ENCODE results near the gene SOCS7.

SOCS7 gene

GRCh38 chr17:38361694-38362465 is 10.2 kb downstream of the SOCS7 start:
- no peak for DNase-seq (ENCODE audit: low read depth, low spot score)
- H3K4me3 ChIP-seq (ENCODE audit: low read depth, low read length): no peak overlapping the region
- in situ Hi-C loops (cut with HindIII; ENCODE audit: low sequenced_read_pairs): no loop called here
- TF ChIP-seq, protein P1, sequence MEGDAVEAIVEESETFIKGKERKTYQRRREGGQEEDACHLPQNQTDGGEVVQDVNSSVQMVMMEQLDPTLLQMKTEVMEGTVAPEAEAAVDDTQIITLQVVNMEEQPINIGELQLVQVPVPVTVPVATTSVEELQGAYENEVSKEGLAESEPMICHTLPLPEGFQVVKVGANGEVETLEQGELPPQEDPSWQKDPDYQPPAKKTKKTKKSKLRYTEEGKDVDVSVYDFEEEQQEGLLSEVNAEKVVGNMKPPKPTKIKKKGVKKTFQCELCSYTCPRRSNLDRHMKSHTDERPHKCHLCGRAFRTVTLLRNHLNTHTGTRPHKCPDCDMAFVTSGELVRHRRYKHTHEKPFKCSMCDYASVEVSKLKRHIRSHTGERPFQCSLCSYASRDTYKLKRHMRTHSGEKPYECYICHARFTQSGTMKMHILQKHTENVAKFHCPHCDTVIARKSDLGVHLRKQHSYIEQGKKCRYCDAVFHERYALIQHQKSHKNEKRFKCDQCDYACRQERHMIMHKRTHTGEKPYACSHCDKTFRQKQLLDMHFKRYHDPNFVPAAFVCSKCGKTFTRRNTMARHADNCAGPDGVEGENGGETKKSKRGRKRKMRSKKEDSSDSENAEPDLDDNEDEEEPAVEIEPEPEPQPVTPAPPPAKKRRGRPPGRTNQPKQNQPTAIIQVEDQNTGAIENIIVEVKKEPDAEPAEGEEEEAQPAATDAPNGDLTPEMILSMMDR (IDR thresholded peaks at IDR 0.05; ENCODE audit: low read depth, low read length): no peak

DNA sequence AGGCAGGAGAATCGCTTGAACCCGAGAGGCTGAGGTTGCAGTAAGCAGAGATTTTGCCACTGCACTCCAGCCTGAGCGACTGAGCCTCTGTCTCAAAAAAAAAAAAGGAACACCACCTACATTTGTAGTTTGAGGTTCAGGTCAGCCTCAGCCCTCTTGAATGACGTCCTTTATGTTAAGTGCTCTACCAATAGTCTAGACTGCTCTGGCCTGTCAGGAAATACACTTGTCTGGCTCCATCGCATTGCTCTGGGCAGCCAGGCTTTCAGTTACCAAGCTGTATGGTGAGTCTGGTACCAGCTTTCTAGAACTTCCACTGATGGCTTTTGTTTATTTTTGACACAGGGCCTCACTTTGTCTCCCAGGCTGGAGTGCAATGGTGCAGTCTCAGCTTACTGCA is 11.4 kb downstream of the SOCS7 start:
- no peak overlapping the region for H3K4me3 ChIP-seq (ENCODE audit: low read depth, low read length)
- no peak for DNase-seq (ENCODE audit: low read depth, low spot score)
- TF ChIP-seq, protein P1 (IDR thresholded peaks at IDR 0.05; ENCODE audit: low read depth, low read length): no peak
- in situ Hi-C loops (cut with HindIII; ENCODE audit: low sequenced_read_pairs): no loop called here

DNA sequence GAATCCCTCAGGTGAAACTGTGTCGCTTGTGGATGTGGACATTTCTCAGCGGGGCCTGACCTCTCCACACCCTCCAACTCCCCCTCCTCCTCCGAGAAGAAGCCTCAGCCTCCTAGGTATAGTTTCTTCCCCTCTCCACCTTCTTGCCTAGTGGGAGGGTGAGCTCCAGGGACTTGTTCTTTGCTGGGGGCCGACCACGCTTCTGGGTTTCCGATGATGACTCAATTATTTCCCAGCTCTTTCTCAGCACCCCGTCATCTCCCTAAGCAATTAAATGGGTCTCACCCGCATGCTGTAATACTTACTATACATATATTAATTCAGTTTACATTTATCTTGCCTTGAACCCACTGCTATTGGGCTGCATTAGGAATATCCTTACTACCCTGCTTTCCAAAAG is 13.1 kb downstream of the SOCS7 start:
- TF ChIP-seq, protein P1 (IDR thresholded peaks at IDR 0.05; ENCODE audit: low read depth, low read length): no peak
- no peak for DNase-seq (ENCODE audit: low read depth, low spot score)
- H3K4me3 ChIP-seq (ENCODE audit: low read depth, low read length): no peak overlapping the region
- in situ Hi-C loops (cut with HindIII; ENCODE audit: low sequenced_read_pairs): no loop called here

- DNase-seq (ENCODE audit: low read depth, low spot score): no peak
- TF ChIP-seq, protein P1 (IDR thresholded peaks at IDR 0.05; ENCODE audit: low read depth, low read length): no peak
- in situ Hi-C loops (cut with HindIII; ENCODE audit: low sequenced_read_pairs): no loop called here
- H3K4me3 ChIP-seq (ENCODE audit: low read depth, low read length): no peak overlapping the region
Observed at GRCh38 chr17:38369124-38369886, 17.7 kb downstream of the SOCS7 start.

DNA sequence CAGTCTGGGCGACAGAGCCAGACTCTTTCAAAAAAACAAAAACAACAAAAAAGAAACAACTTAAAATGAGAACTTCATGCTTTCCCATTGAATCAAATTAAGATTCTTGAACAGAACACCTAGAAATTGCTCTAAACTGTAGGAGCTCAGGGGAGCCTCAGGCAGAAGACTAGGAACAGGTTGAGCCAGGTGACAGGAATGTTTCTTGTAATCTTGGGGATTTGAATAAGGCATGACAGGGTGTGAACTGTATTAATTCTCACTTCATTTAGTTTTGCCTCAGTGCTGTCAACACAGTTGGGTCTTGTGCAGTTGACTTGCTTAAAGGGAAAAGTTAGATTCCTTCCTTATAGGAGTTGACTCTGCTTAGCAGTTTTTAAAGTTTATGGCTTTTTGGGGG is 27.8 kb downstream of the SOCS7 start:
- in situ Hi-C loops (cut with HindIII; ENCODE audit: low sequenced_read_pairs): no loop called here

DNA sequence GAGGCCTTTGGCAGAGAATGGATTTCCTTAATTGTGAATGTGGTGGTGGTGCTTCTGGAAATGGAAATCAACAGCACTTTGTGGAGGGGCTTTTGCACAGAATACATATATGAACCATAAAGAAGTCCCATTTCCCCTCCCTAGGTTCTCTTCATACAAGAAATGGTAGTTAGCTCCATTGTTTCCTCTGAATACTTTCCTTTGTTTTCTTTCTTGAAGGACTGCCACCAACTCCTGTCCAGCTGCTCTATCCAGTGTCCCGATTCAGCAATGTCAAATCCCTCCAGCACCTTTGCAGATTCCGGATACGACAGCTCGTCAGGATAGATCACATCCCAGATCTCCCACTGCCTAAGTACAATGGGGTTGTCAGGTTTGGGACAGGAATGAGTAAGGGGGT is 43.4 kb downstream of the SOCS7 start:
- TF ChIP-seq, protein P1 (IDR thresholded peaks at IDR 0.05; ENCODE audit: low read depth, low read length): no peak
- H3K4me3 ChIP-seq (ENCODE audit: low read depth, low read length): no peak overlapping the region
- DNase-seq (ENCODE audit: low read depth, low spot score): no peak
- in situ Hi-C loops (cut with HindIII; ENCODE audit: low sequenced_read_pairs): no loop called here

More for the DNA sequence above, 27.8 kb downstream of the SOCS7 start:
- DNase-seq (ENCODE audit: low read depth, low spot score): no peak
- TF ChIP-seq, protein P1 (IDR thresholded peaks at IDR 0.05; ENCODE audit: low read depth, low read length): no peak
- no peak overlapping the region for H3K4me3 ChIP-seq (ENCODE audit: low read depth, low read length)
